ENCODE data around the gene KCNN3.

GRCh38 chr1:154714638-154715037, 155.4 kb downstream of the KCNN3 start:
- no peak for TF ChIP-seq POLR2AphosphoS5 (IDR thresholded peaks at IDR 0.05)
- TF ChIP-seq CTCF (IDR thresholded peaks at IDR 0.05) = no peak
- TF ChIP-seq POLR2A (IDR thresholded peaks at IDR 0.05) = no peak
